Heart right ventricle (tissue), 16 donors: ENCODE data around the gene OPN4. TPM values are rescaled to one million over a fixed set of nuclear protein-coding genes. Genes with fewer than 3 reads are reported as not detected.

Experiments used
- ATAC-seq, 8 donors: fragments of 200-7000 bp; cut with Tn5 transposase; one replicate each; pipeline ENCODE4 v1.9.1; 2020; ENCODE audit warnings: mild to moderate bottlenecking in 8 of 8, moderate library complexity in 8 of 8, moderate number of reproducible peaks in 1 of 8
- DNase-seq, 2 donors: peaks; one replicate each; pipeline ENCODE4 v3.0.0-alpha.2; 2020
- H3K27ac ChIP-seq, 10 donors: fragments of 200-600 bp; sonication (generic) in 2 of 10; one replicate each; pipeline versions ENCODE4 v1.5.0 to v1.8.0; 2020 to 2022; ENCODE audit warnings: mild to moderate bottlenecking in 3 of 10
- H3K27me3 ChIP-seq, 7 donors: fragments of 200-600 bp; one replicate each; pipeline ENCODE4 v1.8.0; 2021 to 2022; ENCODE audit warnings: mild to moderate bottlenecking in 2 of 7
- H3K36me3 ChIP-seq, 9 donors: fragments of 200-600 bp; sonication (generic) in 1 of 9; one replicate each; pipeline versions ENCODE4 v1.5.0 to v1.8.0; 2020 to 2022; ENCODE audit warnings: mild to moderate bottlenecking in 2 of 9
- H3K4me1 ChIP-seq, 9 donors: fragments of 200-600 bp; sonication (generic) in 1 of 9; one replicate each; pipeline versions ENCODE4 v1.5.0 to v1.8.0; 2020 to 2022; ENCODE audit warnings: mild to moderate bottlenecking in 4 of 9
- H3K4me3 ChIP-seq, 10 donors: fragments of 200-600 bp; sonication (generic) in 2 of 10; one replicate each; pipeline versions ENCODE4 v1.5.0 to v1.8.0; 2020 to 2022; ENCODE audit warnings: mild to moderate bottlenecking in 7 of 10, moderate library complexity in 2 of 10
- H3K9me3 ChIP-seq, 11 donors: fragments of 200-600 bp in 10 of 11; sonication (generic) in 2 of 11; one replicate each; pipeline versions ENCODE4 v1.5.0 to v1.8.0; 2013 to 2022; ENCODE audit warnings: mild to moderate bottlenecking in 2 of 11, control low read depth in 1 of 11, moderate library complexity in 1 of 11
- CTCF ChIP-seq, 9 donors: fragments of 200-600 bp; sonication (generic) in 2 of 9; IDR thresholded peaks; one replicate each; pipeline versions ENCODE4 v1.5.0 to v1.8.0; 2021 to 2022; ENCODE audit warnings: antibody characterized with exemption in 9 of 9, mild to moderate bottlenecking in 5 of 9, moderate library complexity in 1 of 9
- WGBS, 2 donors: extraction: QIAGEN DNeasy Blood & Tissue Kit; methylation state at CpG; one replicate each; pipeline ENCODE4 v1.1.7; 2013; ENCODE audit warnings: inconsistent platforms in 1 of 2; 5-methylcytosine and 5-hydroxymethylcytosine counted together
- intact Hi-C, 10 donors: fragments of 100-400 bp; cut with DNase I; formaldehyde crosslinking; loops; one replicate each; pipeline versions ENCODE4 v1.11.1 to v1.14.2; 2022
- polyA plus RNA-seq, 2 donors: library from polyadenylated mRNA; stranded (reverse); fragments of 200-250 nt; gene quantifications; one replicate each; pipeline ENCODE4 v1.2.3, GENCODE V29; 2013
- total RNA-seq, 10 donors: library from RNA; stranded (reverse); fragmentation: NEBNext Ultra II Directional in 3 of 10; extraction: Animal tissue kit (Norgen Biotek cat#: 25700) in 3 of 10; gene quantifications; one replicate each; pipeline versions ENCODE4 v1.2.1 to v1.2.4, GENCODE V29; 2021 to 2023
- donor health status: Arrhythmogenic right ventricular cardiomyopathy.
- donor health status: ischemic (EF 13 %, LVEDD 7.1; RV severe dilation, severe dysfunction).
- donor health status: healthy with polysubstance abuse.
- donor health status: DM: no; HTN: yes; CAD: no.
- donor health status: DM: no; HTN: no; CAD: no.
- donor health status: ischemic (EF 25% LVEDD 6.9; RV normal size, moderate dysfunction).
- donor health status: ischemic (EF 25% LVEDD 5.7; RV mildly dilated, moderate dysfunction).
- donor health status: healthy.
- donor health status: DM: yes; HTN: yes; CAD: no.
- donor health status: Ischemic cardiomyopathy.
- donor health status: ischemic (EF 35%, LVEDD 5.7; RV mildly dilated, moderate dysfunction).
- donor health status: nonischemic (EF 11% LVEDD 7.7; RV severe dilation, severe dysfunction).
- donor health status: DM: yes; HTN: yes; CAD: no.
- donor health status: PGD.
- donor health status: ischemic (EF 29% LVEDD 5.4; RV normal size, mild dysfunction).
- donor health status: nonischemic (EF 23%, LVEDD 6.1; RV moderate dilation, normal function).

Gene OPN4
- total and polyA plus RNA-seq, 12 donors, result 0.10 to 0.29 (median 0.26) TPM; not detected in 5

GRCh38 chr10:86657011-86657395, 2.7 kb downstream of the OPN4 start:
- DNase-seq, result no peak
- no peaks in the 10 kb centered on the region for H3K36me3 ChIP-seq
- H3K27ac ChIP-seq, result peak overlapping the region in 3 of 10 donors; percentile 14 to 65 (median 32)

GRCh38 chr10:86657396-86658011, 3.2 kb downstream of the OPN4 start:
- no peak for TF ChIP-seq CTCF (IDR thresholded peaks at IDR 0.05)
- intact Hi-C loops, result no loop called here
- peaks cover 0 to 50% (median 23%) of the 10 kb centered on the region in 9 donors for H3K4me1 ChIP-seq
- H3K27ac ChIP-seq, result peak overlapping the region in 2 of 10 donors; percentile 27 to 65
- no peaks in the 10 kb centered on the region for H3K9me3 ChIP-seq
- DNase-seq (peak in 1 of 2 donors; percentile 24), ATAC-seq (no peak)
- no peak overlapping the region for H3K4me3 ChIP-seq
- no peaks in the 10 kb centered on the region for H3K36me3 ChIP-seq
- WGBS, 2 donors, result 67 to 77% methylated on average over 19 of the region's 19 CpGs
- H3K27me3 ChIP-seq, result peaks cover 0 to 5% (median 0%) of the 10 kb centered on the region in 7 donors

More at GRCh38 chr10:86657011-86657395, 2.7 kb downstream of the OPN4 start:
- TF ChIP-seq CTCF (IDR thresholded peaks at IDR 0.05), result no peak
- Histone ChIP-seq H3K4me1 (peaks cover 0 to 50% (median 20%) of the 10 kb centered on the region in 9 donors), H3K4me3 (no peak overlapping the region), H3K9me3 (no peaks in the 10 kb centered on the region), H3K27me3 (peaks cover 0 to 5% (median 0%) of the 10 kb centered on the region in 7 donors)
- intact Hi-C loops, result no loop called here
- no peak for ATAC-seq
- 87 to 91% methylated on average over 8 of the region's 8 CpGs for WGBS, 2 donors

DNA sequence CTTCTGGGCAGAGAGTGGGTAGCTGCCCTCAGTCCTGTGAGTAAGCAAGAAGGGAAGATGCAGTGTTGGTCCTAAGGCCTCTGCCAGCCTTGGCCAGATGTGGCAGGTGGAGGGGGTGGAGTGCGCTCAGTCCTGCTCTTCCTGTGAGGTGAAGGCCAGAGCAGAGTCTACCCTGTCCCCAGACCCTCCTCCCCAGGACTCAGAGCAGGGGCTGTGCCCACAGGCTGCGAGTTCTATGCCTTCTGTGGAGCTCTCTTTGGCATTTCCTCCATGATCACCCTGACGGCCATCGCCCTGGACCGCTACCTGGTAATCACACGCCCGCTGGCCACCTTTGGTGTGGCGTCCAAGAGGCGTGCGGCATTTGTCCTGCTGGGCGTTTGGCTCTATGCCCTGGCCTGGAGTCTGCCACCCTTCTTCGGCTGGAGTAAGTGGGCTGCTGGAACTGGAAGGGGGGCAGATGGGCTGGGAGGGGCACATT, 4.0 kb downstream of the OPN4 start:
- no peak for TF ChIP-seq CTCF (IDR thresholded peaks at IDR 0.05)
- H3K4me3 ChIP-seq, result no peak overlapping the region
- intact Hi-C loops, result no loop called here
- peaks cover 0 to 5% (median 0%) of the 10 kb centered on the region in 7 donors for H3K27me3 ChIP-seq
- no peaks in the 10 kb centered on the region for H3K9me3 ChIP-seq
- peaks cover 0 to 51% (median 27%) of the 10 kb centered on the region in 9 donors for H3K4me1 ChIP-seq
- H3K27ac ChIP-seq, result peak overlapping the region in 1 of 10 donors; percentile 40
- ATAC-seq, result no peak
- no peak for DNase-seq
- 60 to 71% methylated on average over 12 of the region's 12 CpGs for WGBS, 2 donors
- no peaks in the 10 kb centered on the region for H3K36me3 ChIP-seq

- intact Hi-C loops, result no loop called here
- Histone ChIP-seq H3K4me1 (peaks cover 0 to 56% (median 32%) of the 10 kb centered on the region in 9 donors), H3K27me3 (peaks cover 0 to 5% (median 0%) of the 10 kb centered on the region in 7 donors), H3K9me3 (no peaks in the 10 kb centered on the region), H3K4me3 (no peak overlapping the region), H3K27ac (no peak overlapping the region), H3K36me3 (no peaks in the 10 kb centered on the region)
- no peak for TF ChIP-seq CTCF (IDR thresholded peaks at IDR 0.05)
- DNase-seq (no peak), ATAC-seq (no peak)
- WGBS, 2 donors, result 58 to 74% methylated on average over 3 of the region's 3 CpGs
Measured at GRCh38 chr10:86658751-86659150, 4.4 kb downstream of the OPN4 start.
